Natural killer cell (primary cell): Measurements from ENCODE around the gene P2RX1. TPM values are rescaled to one million over a fixed set of nuclear protein-coding genes. Genes with fewer than 3 reads are reported as not detected.
A peak's percentile ranks its signal among the peaks of the same experiment; 100 is the strongest.

Source experiments
- ATAC-seq, 3 donors: fragments of 150-1000 bp in 2 of 3; fragments of 200-7000 bp in 1 of 3; cut with Tn5 transposase; 1 replicate in 1 of 3; 2 replicates in 2 of 3; pipeline ENCODE4 v1.10.0; 2021; ENCODE audit warnings: mild to moderate bottlenecking in 2 of 3, moderate library complexity in 2 of 3
- DNase-seq, 2 donors: peaks; one replicate each; pipeline versions ENCODE4 v3.0.0 to v3.0.0-alpha.2; 2013 to 2021; ENCODE audit warnings: mixed read lengths in 1 of 2
- H3K27ac ChIP-seq: one replicate; pipeline ENCODE4 v1.5.1; 2013; ENCODE audit warnings: mild to moderate bottlenecking, low read length
- H3K27me3 ChIP-seq: one replicate; pipeline ENCODE4 v1.6.1; 2013; ENCODE audit warnings: low read length; ENCODE audit not compliant: control insufficient read depth, insufficient read depth
- H3K36me3 ChIP-seq: one replicate; pipeline ENCODE4 v1.6.1; 2013; ENCODE audit warnings: low read length; ENCODE audit not compliant: control insufficient read depth, insufficient read depth
- H3K4me1 ChIP-seq: one replicate; pipeline ENCODE4 v1.6.1; 2013; ENCODE audit warnings: low read length; ENCODE audit not compliant: control insufficient read depth, insufficient read depth
- H3K4me3 ChIP-seq: one replicate; pipeline ENCODE4 v1.5.1; 2013; ENCODE audit warnings: low read length
- H3K9me3 ChIP-seq: one replicate; pipeline ENCODE4 v1.6.1; 2013; ENCODE audit warnings: low read length; ENCODE audit not compliant: control insufficient read depth, insufficient read depth
- H3K27ac Mint-ChIP-seq, 2 donors: one replicate each; pipeline ENCODE4 v1.8.0; 2022; ENCODE audit warnings: mild to moderate bottlenecking in 2 of 2, mixed read lengths in 2 of 2, moderate library complexity in 1 of 2
- H3K27me3 Mint-ChIP-seq, 2 donors: one replicate each; pipeline ENCODE4 v1.8.0; 2022; ENCODE audit warnings: low read depth in 2 of 2, mixed read lengths in 2 of 2
- H3K36me3 Mint-ChIP-seq: one replicate; pipeline ENCODE4 v1.8.0; 2022; ENCODE audit warnings: mixed read lengths
- H3K4me1 Mint-ChIP-seq, 2 donors: one replicate each; pipeline ENCODE4 v1.8.0; 2022; ENCODE audit warnings: mixed read lengths in 2 of 2
- H3K4me3 Mint-ChIP-seq: one replicate; pipeline ENCODE4 v1.8.0; 2022; ENCODE audit warnings: mild to moderate bottlenecking, moderate library complexity, mixed read lengths
- H3K9me3 Mint-ChIP-seq, 2 donors: one replicate each; pipeline ENCODE4 v1.8.0; 2022; ENCODE audit warnings: mixed read lengths in 2 of 2
- WGBS: methylation state at CpG from one replicate; pipeline ENCODE4 v1.1.7; 2013; ENCODE audit warnings: missing lambda C conversion rate; ENCODE audit not compliant: insufficient coverage; 5-methylcytosine and 5-hydroxymethylcytosine counted together
- intact Hi-C: fragments of 100-400 bp; cut with micrococcal nuclease; formaldehyde crosslinking; loops from one replicate; pipeline ENCODE4 v1.14.2; 2022
- total RNA-seq, 4 donors: library from RNA; stranded (reverse); fragments of 120-200 nt in 1 of 4; gene quantifications; one replicate each; pipeline versions ENCODE4 v1.2.3 to v1.2.4, GENCODE V29; 2013 to 2022
- TF ChIP-seq, protein P1 (sequence below): fragments of 200-600 bp; IDR thresholded peaks from one replicate; pipeline ENCODE4 v1.8.0; 2022; ENCODE audit warnings: antibody characterized with exemption

The P2RX1 gene
- total RNA-seq, 3 donors from 2014 or later (not counting 1 experiment from before 2014, with no cell fraction given) = 2.3 to 15.3 (median 13.4) TPM

DNA sequence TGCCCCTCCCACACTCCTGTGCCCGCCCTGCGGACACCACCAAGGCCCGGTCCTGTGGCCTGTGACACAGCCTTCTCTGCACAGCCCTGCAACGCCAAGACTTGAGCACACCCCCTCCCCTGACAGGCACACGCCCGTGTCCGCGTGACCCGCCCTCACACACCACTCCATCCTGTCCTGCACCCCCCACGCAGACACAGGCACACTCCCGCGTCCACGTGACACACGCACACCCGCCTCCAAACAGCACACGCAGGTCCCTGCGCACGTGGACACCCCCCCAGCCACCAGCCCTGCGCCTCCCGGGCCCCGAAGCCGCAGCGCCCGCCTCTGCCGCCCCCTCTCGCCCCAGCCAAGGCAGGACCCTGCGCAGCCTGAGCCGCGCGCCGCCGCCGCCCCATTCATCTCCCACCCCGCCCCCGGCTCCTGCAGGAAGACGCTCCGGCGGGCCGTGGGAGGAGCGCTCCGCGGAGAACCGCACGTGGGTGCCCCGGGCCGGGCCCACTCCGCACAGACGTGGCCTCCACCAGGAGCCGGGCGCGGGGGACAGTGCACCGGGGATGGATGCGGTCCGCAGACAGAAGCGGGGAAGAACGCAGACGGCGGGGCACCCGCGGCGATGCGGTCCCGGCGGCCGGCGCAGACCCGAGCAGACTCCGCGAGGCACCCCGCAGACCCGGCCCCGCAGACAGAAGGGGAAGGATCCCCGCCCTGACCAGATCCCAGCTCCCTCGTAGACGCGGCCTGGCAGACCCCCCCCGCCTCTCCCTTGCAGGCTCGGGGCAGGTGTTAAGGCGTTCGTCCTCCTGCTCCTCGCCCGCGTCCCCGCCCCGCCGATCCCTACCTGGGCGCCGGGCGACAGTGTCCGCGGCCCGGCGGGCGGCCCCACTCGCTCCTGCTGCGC is 23.9 kb downstream of the P2RX1 start:
- Mint-ChIP-seq H3K4me3 (peak overlapping the region; percentile 67), H3K27ac (peak overlapping the region; percentile 32 to 77), H3K36me3 (no peaks in the 10 kb centered on the region)

DNA sequence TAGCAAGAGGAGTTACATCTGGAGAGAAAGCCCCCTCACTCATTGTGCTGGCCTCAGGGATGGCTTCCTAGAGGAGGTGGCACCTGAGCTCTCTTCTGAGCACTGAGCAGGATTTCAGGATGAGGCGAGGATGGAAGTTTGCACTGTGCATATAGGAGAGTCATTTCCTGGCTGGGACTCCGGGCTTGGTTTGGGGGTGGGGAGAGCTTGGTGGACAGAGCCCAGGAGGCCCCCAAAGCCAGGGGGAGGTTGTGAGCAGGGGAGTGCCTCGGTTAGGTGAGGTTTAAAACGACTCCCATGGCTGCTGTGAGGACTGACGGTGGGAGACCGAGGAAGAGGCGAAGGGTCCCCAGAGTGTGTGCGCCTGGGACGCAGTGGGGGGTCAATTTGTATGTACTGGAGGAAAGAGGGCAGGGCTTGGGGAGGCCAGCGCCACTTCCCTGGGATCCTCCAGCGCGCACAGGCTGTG is 24.6 kb downstream of the P2RX1 start:
- Histone ChIP-seq H3K4me3 (peak overlapping the region; percentile 10), H3K36me3 (no peaks in the 10 kb centered on the region), H3K9me3 (no peaks in the 10 kb centered on the region), H3K27me3 (no peaks in the 10 kb centered on the region), H3K27ac (no peak overlapping the region), H3K4me1 (peaks cover 29% of the 10 kb centered on the region)
- WGBS = 56% methylated on average over 12 of the region's 12 CpGs
- DNase-seq (no peak), ATAC-seq (no peak)
- H3K9me3 Mint-ChIP-seq = no peaks in the 10 kb centered on the region
- intact Hi-C loops = loop anchor here (5.0 kb wide), 1 partner anchor 71 kb away; the partner anchor contains the start of gene ATP2A3
- TF ChIP-seq, protein P1, sequence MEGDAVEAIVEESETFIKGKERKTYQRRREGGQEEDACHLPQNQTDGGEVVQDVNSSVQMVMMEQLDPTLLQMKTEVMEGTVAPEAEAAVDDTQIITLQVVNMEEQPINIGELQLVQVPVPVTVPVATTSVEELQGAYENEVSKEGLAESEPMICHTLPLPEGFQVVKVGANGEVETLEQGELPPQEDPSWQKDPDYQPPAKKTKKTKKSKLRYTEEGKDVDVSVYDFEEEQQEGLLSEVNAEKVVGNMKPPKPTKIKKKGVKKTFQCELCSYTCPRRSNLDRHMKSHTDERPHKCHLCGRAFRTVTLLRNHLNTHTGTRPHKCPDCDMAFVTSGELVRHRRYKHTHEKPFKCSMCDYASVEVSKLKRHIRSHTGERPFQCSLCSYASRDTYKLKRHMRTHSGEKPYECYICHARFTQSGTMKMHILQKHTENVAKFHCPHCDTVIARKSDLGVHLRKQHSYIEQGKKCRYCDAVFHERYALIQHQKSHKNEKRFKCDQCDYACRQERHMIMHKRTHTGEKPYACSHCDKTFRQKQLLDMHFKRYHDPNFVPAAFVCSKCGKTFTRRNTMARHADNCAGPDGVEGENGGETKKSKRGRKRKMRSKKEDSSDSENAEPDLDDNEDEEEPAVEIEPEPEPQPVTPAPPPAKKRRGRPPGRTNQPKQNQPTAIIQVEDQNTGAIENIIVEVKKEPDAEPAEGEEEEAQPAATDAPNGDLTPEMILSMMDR = no peak
- no peaks in the 10 kb centered on the region for H3K36me3 Mint-ChIP-seq
- no peaks in the 10 kb centered on the region for H3K27me3 Mint-ChIP-seq
- H3K27ac Mint-ChIP-seq = peak overlapping the region; percentile 32 to 77
- peak overlapping the region; percentile 67 for H3K4me3 Mint-ChIP-seq
- H3K4me1 Mint-ChIP-seq = peaks cover 25 to 43% of the 10 kb centered on the region in 2 donors

More for the DNA sequence above, 23.9 kb downstream of the P2RX1 start:
- peak; percentile 66 to 92 for DNase-seq
- Histone ChIP-seq H3K4me1 (peaks cover 22% of the 10 kb centered on the region), H3K4me3 (peak overlapping the region; percentile 40), H3K9me3 (no peaks in the 10 kb centered on the region), H3K27me3 (no peaks in the 10 kb centered on the region), H3K36me3 (no peaks in the 10 kb centered on the region), H3K27ac (no peak overlapping the region)
- Mint-ChIP-seq H3K4me1 (peaks cover 18 to 36% of the 10 kb centered on the region in 2 donors), H3K9me3 (no peaks in the 10 kb centered on the region), H3K27me3 (no peaks in the 10 kb centered on the region)
- TF ChIP-seq, protein P1 = no peak
- intact Hi-C loops = loop anchor here (5.0 kb wide), 1 partner anchor 70 kb away; the partner anchor contains the start of gene ATP2A3
- under 1% methylated on average over 96 of the region's 96 CpGs for WGBS
- ATAC-seq = peak; percentile 60 to 84 (median 66)

DNA sequence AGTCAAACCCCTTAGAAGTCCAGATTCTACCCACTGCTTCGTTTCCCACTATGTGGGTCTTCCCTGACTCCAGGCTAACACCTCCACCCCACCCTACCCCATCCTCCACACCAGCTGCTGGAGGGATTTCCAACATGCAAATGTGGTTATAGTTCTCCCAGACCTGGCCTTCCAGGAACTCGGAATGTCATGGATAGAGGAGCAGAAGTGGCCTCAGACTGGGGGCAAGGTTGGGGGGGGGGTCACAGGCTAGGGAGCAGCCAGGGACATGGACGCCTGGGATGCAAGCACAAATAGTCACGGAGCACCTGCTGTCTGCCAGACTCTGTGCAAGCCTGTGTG is 25.4 kb downstream of the P2RX1 start:
- Histone ChIP-seq H3K4me3 (no peak overlapping the region), H3K27ac (no peak overlapping the region), H3K9me3 (no peaks in the 10 kb centered on the region), H3K27me3 (no peaks in the 10 kb centered on the region), H3K36me3 (no peaks in the 10 kb centered on the region), H3K4me1 (peaks cover 37% of the 10 kb centered on the region)
- WGBS = 79% methylated on average over 4 of the region's 4 CpGs
- no peaks in the 10 kb centered on the region for H3K9me3 Mint-ChIP-seq
- DNase-seq (no peak), ATAC-seq (no peak)
- peaks cover 31 to 51% of the 10 kb centered on the region in 2 donors for H3K4me1 Mint-ChIP-seq
- TF ChIP-seq, protein P1 = no peak
- no peaks in the 10 kb centered on the region for H3K36me3 Mint-ChIP-seq
- H3K27ac Mint-ChIP-seq = peak overlapping the region; percentile 32 to 77
- intact Hi-C loops = loop anchor here (5.0 kb wide), 1 partner anchor 71 kb away; the partner anchor contains the start of gene ATP2A3
- no peaks in the 10 kb centered on the region for H3K27me3 Mint-ChIP-seq
- peak overlapping the region; percentile 67 for H3K4me3 Mint-ChIP-seq
